ENCODE data around the gene C19orf25. TPM values are rescaled to one million over a fixed set of nuclear protein-coding genes. Genes with fewer than 3 reads are reported as not detected.

C19orf25 gene
- total and polyA plus RNA-seq, 9 of the 15 experiments (the other 6 are each of a cell fraction or from before 2014, with no cell fraction given), result 0.79 to 96.0 (median 36.1) TPM

- TF ChIP-seq AFF4 (CRISPR knock-in tag; IDR thresholded peaks at IDR 0.05) (no peak), CAMTA2 (CRISPR knock-in tag; conservative IDR thresholded peaks at IDR 0.05) (no peak), MAZ (CRISPR knock-in tag; conservative IDR thresholded peaks at IDR 0.05 in 1 of 2, IDR thresholded peaks at IDR 0.05 in 1 of 2) (peak in 1 of 2 experiments; percentile 35; a peak in 1 of 4 replicates), NRF1 (conservative IDR thresholded peaks at IDR 0.05 in 1 of 2, IDR thresholded peaks at IDR 0.05 in 1 of 2) (peak in 1 of 2 experiments; percentile 9; a peak in 1 of 4 replicates), CREM (IDR thresholded peaks at IDR 0.05; ENCODE audit: low read depth) (no peak), HNRNPH1 (optimal IDR thresholded peaks at IDR 0.05; ENCODE audit: low read depth, low read length) (no peak), CHD4 (IDR thresholded peaks at IDR 0.05; ENCODE audit: insufficient read depth, insufficient replicate concordance, low read depth, low read length, poor library complexity, severe bottlenecking) (peak; percentile 8), ZNF609 (CRISPR knock-in tag; IDR thresholded peaks at IDR 0.05; ENCODE audit: borderline replicate concordance) (no peak), ATF3 (IDR thresholded peaks at IDR 0.05) (peak; percentile 70), ATF3 (CRISPR knock-in tag; conservative IDR thresholded peaks at IDR 0.05) (no peak), JUN (IDR thresholded peaks at IDR 0.05; ENCODE audit: borderline replicate concordance, low read depth, low read length) (0 out of 2 replicates have a peak, but pooled peaks have one; percentile 13), JUN (CRISPR knock-in tag; IDR thresholded peaks at IDR 0.05; ENCODE audit: borderline replicate concordance) (no peak), ZNF449 (CRISPR knock-in tag; IDR thresholded peaks at IDR 0.05) (no peak), ZNF277 (CRISPR knock-in tag; IDR thresholded peaks at IDR 0.05; ENCODE audit: borderline replicate concordance) (no peak)
Observed at GRCh38 chr19:1492474-1493006, 13.5 kb upstream of the C19orf25 start (continued).

Data from K562 (cell line).